HCT116 (cell line): Measurements from ENCODE around the gene SLC6A13. TPM values are rescaled to one million over a fixed set of nuclear protein-coding genes. Genes with fewer than 3 reads are reported as not detected.

ENCODE experiments used
- ATAC-seq: fragments of 200-7000 bp; cut with Tn5 transposase; 2 replicates; pipeline ENCODE4 v1.9.1; 2020; ENCODE audit warnings: mild to moderate bottlenecking, moderate library complexity
- BruUV-seq: library from RNA; stranded (reverse); fragments of 400-500 nt; replicated peaks from 2 replicates; lab custom pipeline; 2021; lab: Mats Ljungman, UMichigan
- CTCF ChIA-PET: fragments of 300-600 bp; sonication (Branson Sonifier 250); formaldehyde crosslinking; loops from one replicate; lab custom pipeline; 2021; ENCODE audit warnings: antibody characterized with exemption; lab: Charles Lee
- POLR2A ChIA-PET: fragments of 300-600, 350-600 bp; sonication (Branson Sonifier 250); formaldehyde crosslinking; loops from one replicate; lab custom pipeline; 2021; ENCODE audit warnings: antibody characterized with exemption; lab: Charles Lee
- RAD21 ChIA-PET, 2 experiments: fragments of 300-600 bp; sonication (Branson Sonifier 250); formaldehyde crosslinking; loops; one replicate each; lab custom pipeline; 2023; ENCODE audit warnings: low total read pairs in 2 of 2; ENCODE audit not compliant: uncharacterized antibody in 2 of 2, unreplicated experiment in 2 of 2, low non-redundant PET in 1 of 2; lab: Charles Lee
- DNase-seq: peaks from one replicate; pipeline ENCODE4 v3.0.0-alpha.2; 2010; ENCODE audit warnings: low read depth, low spot score
- H2AFZ ChIP-seq: fragments of 200-600 bp; shearing (Covaris generic), sonication (generic); 2 replicates; pipeline ENCODE4 v1.6.1; 2017; ENCODE audit warnings: low read depth, mixed run types, mixed read lengths, antibody characterized with exemption, low read length; ENCODE audit not compliant: poor library complexity, severe bottlenecking
- H3K27ac ChIP-seq: 2 replicates; pipeline ENCODE4 v1.5.1; 2012; ENCODE audit warnings: low read depth, low read length
- H3K27me3 ChIP-seq: fragments of 200-600 bp; sonication (generic); 2 replicates; pipeline ENCODE4 v1.6.1; 2016; ENCODE audit warnings: mixed run types, low read length, mixed read lengths; ENCODE audit not compliant: insufficient read depth
- H3K36me3 ChIP-seq, 2 experiments: fragments of 200-500 bp in 1 of 2; fragments of 200-600 bp in 1 of 2; sonication (Bioruptor generic) in 1 of 2; sonication (generic) in 1 of 2; 2 replicates each; pipeline versions ENCODE4 v1.5.1 to v1.6.1; 2014 to 2016; ENCODE audit warnings: low read length in 2 of 2, inconsistent platforms in 1 of 2, mixed read lengths in 1 of 2, mixed run types in 1 of 2; ENCODE audit not compliant: insufficient read depth in 2 of 2, control insufficient read depth in 1 of 2
- H3K4me1 ChIP-seq, 2 experiments: fragments of 200-600 bp in 1 of 2; sonication (generic) in 1 of 2; 2 replicates each; pipeline versions ENCODE4 v1.5.1 to v1.6.1; 2012 to 2017; ENCODE audit warnings: low read length in 2 of 2, inconsistent platforms in 1 of 2, mild to moderate bottlenecking in 1 of 2, mixed read lengths in 1 of 2, mixed run types in 1 of 2, moderate library complexity in 1 of 2; ENCODE audit not compliant: insufficient read depth in 2 of 2, control insufficient read depth in 1 of 2
- H3K4me2 ChIP-seq: fragments of 200-600 bp; sonication (generic); 2 replicates; pipeline ENCODE4 v1.6.1; 2017; ENCODE audit warnings: mixed run types, low read length, mixed read lengths
- H3K4me3 ChIP-seq, 2 experiments: fragments of 200-600 bp in 1 of 2; sonication (generic) in 1 of 2; replicated peaks in 1 of 2; 2 replicates each; pipeline ENCODE4 v1.5.1; 2011 to 2016; ENCODE audit warnings: low read length in 2 of 2, control low read depth in 1 of 2, low read depth in 1 of 2, mild to moderate bottlenecking in 1 of 2, mixed read lengths in 1 of 2, mixed run types in 1 of 2
- H3K79me2 ChIP-seq: fragments of 200-600 bp; sonication (generic); 2 replicates; pipeline ENCODE4 v1.6.1; 2017; ENCODE audit warnings: mild to moderate bottlenecking, mixed run types, low read length, moderate library complexity, mixed read lengths; ENCODE audit not compliant: insufficient read depth
- H3K9ac ChIP-seq: fragments of 200-600 bp; sonication (generic); 2 replicates; pipeline ENCODE4 v1.6.1; 2016; ENCODE audit warnings: low read length, mixed read lengths
- H3K9me2 ChIP-seq: fragments of 200-600 bp; sonication (generic), shearing (Covaris generic); 2 replicates; pipeline ENCODE4 v1.6.1; 2017; ENCODE audit warnings: mixed run types, mild to moderate bottlenecking, moderate library complexity; ENCODE audit not compliant: insufficient read depth
- H3K9me3 ChIP-seq, 2 experiments: fragments of 200-500 bp in 1 of 2; fragments of 200-600 bp in 1 of 2; sonication (Bioruptor generic) in 1 of 2; sonication (generic) in 1 of 2; 2 replicates each; pipeline ENCODE4 v1.6.1; 2014 to 2017; ENCODE audit warnings: low read length in 2 of 2, mixed read lengths in 2 of 2, inconsistent platforms in 1 of 2, low read depth in 1 of 2, mild to moderate bottlenecking in 1 of 2, mixed run types in 1 of 2, moderate library complexity in 1 of 2; ENCODE audit not compliant: control insufficient read depth in 1 of 2, insufficient read depth in 1 of 2
- H4K20me1 ChIP-seq: fragments of 200-600 bp; sonication (generic), shearing (Covaris generic); 2 replicates; pipeline ENCODE4 v1.6.1; 2017; ENCODE audit warnings: mixed run types, mild to moderate bottlenecking, moderate library complexity; ENCODE audit not compliant: insufficient read depth
- CTCF ChIP-seq, 3 experiments: fragments of 200-600 bp in 1 of 3; sonication (generic) in 1 of 3; IDR thresholded peaks in 2 of 3; conservative IDR thresholded peaks in 1 of 3; 2 replicates each; pipeline ENCODE4 v1.5.1; 2012 to 2017; ENCODE audit warnings: low read depth in 2 of 3, low read length in 2 of 3, antibody characterized with exemption in 1 of 3, borderline replicate concordance in 1 of 3, control low read depth in 1 of 3, mild to moderate bottlenecking in 1 of 3, mixed read lengths in 1 of 3, mixed run types in 1 of 3, moderate library complexity in 1 of 3; ENCODE audit not compliant: insufficient read depth in 1 of 3
- EGR1 ChIP-seq: IDR thresholded peaks from 2 replicates; pipeline ENCODE4 v1.6.1; 2012; ENCODE audit warnings: low read depth
- JUND ChIP-seq: IDR thresholded peaks from 2 replicates; pipeline ENCODE4 v1.6.1; 2012
- MAX ChIP-seq: IDR thresholded peaks from 2 replicates; pipeline ENCODE4 v1.6.1; 2012
- SP1 ChIP-seq: IDR thresholded peaks from 2 replicates; pipeline ENCODE4 v1.6.1; 2012; ENCODE audit warnings: low read depth
- ZFX ChIP-seq: fragments of 450-650 bp; IDR thresholded peaks from 2 replicates; pipeline ENCODE4 v1.6.1; 2017
- intact Hi-C: fragments of 100-400 bp; cut with micrococcal nuclease; formaldehyde crosslinking; loops from 2 replicates; pipeline ENCODE4 v1.10.0; 2022
- total RNA-seq: library from RNA; stranded (reverse); gene quantifications from one replicate; pipeline ENCODE4 v1.2.1, GENCODE V29; 2021; ENCODE audit not compliant: unreplicated experiment

SLC6A13 gene
- total RNA-seq, 1 experiment from 2014 or later, result 0.39 TPM

- no peaks in the 10 kb centered on the region for H3K27me3 ChIP-seq
- ChIA-PET POLR2A (no interaction called here), CTCF (no interaction called here), RAD21 (no interaction called here)
- peaks cover 5 to 6% of the 10 kb centered on the region in 2 experiments; a peak in 2 of 4 replicates for H3K9me3 ChIP-seq
- no peak overlapping the region for H3K9ac ChIP-seq
- TF ChIP-seq CTCF (IDR thresholded peaks at IDR 0.05 in 2 of 3, conservative IDR thresholded peaks at IDR 0.05 in 1 of 3; ENCODE audit: borderline replicate concordance in 1 of 3, insufficient read depth in 1 of 3, low read depth in 2 of 3, low read length in 2 of 3) (no peak), MAX (no peak)
- H3K9me2 ChIP-seq, result no peaks in the 10 kb centered on the region
- no peaks in the 10 kb centered on the region for H4K20me1 ChIP-seq
- no peaks in the 10 kb centered on the region for H3K4me1 ChIP-seq
- H2AFZ ChIP-seq, result no peak overlapping the region
- DNase-seq (no peak), ATAC-seq (no peak)
- no peak overlapping the region for H3K4me3 ChIP-seq
- BruUV-seq, result no TSS peak
- H3K36me3 ChIP-seq, result no peaks in the 10 kb centered on the region
- intact Hi-C loops, result no loop called here
- no peaks in the 10 kb centered on the region for H3K79me2 ChIP-seq
- no peak overlapping the region for H3K4me2 ChIP-seq
- no peak overlapping the region for H3K27ac ChIP-seq
Observed at GRCh38 chr12:252636-253035, 10.0 kb downstream of the SLC6A13 start.

GRCh38 chr12:247271-247670, 15.4 kb downstream of the SLC6A13 start:
- Histone ChIP-seq H3K36me3 (no peaks in the 10 kb centered on the region), H3K4me2 (no peak overlapping the region), H3K27me3 (no peaks in the 10 kb centered on the region), H3K9me3 (peaks cover 5 to 6% of the 10 kb centered on the region in 2 experiments; a peak in 2 of 4 replicates), H3K4me1 (no peaks in the 10 kb centered on the region), H4K20me1 (no peaks in the 10 kb centered on the region), H2AFZ (no peak overlapping the region), H3K9me2 (no peaks in the 10 kb centered on the region), H3K9ac (no peak overlapping the region), H3K27ac (no peak overlapping the region), H3K4me3 (no peak overlapping the region), H3K79me2 (no peaks in the 10 kb centered on the region)
- CTCF ChIA-PET, result no interaction called here
- DNase-seq (no peak), ATAC-seq (no peak)
- TF ChIP-seq CTCF (IDR thresholded peaks at IDR 0.05 in 2 of 3, conservative IDR thresholded peaks at IDR 0.05 in 1 of 3; ENCODE audit: borderline replicate concordance in 1 of 3, insufficient read depth in 1 of 3, low read depth in 2 of 3, low read length in 2 of 3), result no peak
- TF ChIP-seq JUND, result no peak
- no peak for TF ChIP-seq SP1
- TF ChIP-seq EGR1, result no peak
- TF ChIP-seq ZFX, result no peak
- RAD21 ChIA-PET, result no interaction called here
- no TSS peak for BruUV-seq
- intact Hi-C loops, result no loop called here
- POLR2A ChIA-PET, result no interaction called here
